ENCODE measurements around the gene UBE2I. TPM values are rescaled to one million over a fixed set of nuclear protein-coding genes. Genes with fewer than 3 reads are reported as not detected.

UBE2I gene
- total RNA-seq, 1 donor from 2014 or later = 143 TPM

DNA sequence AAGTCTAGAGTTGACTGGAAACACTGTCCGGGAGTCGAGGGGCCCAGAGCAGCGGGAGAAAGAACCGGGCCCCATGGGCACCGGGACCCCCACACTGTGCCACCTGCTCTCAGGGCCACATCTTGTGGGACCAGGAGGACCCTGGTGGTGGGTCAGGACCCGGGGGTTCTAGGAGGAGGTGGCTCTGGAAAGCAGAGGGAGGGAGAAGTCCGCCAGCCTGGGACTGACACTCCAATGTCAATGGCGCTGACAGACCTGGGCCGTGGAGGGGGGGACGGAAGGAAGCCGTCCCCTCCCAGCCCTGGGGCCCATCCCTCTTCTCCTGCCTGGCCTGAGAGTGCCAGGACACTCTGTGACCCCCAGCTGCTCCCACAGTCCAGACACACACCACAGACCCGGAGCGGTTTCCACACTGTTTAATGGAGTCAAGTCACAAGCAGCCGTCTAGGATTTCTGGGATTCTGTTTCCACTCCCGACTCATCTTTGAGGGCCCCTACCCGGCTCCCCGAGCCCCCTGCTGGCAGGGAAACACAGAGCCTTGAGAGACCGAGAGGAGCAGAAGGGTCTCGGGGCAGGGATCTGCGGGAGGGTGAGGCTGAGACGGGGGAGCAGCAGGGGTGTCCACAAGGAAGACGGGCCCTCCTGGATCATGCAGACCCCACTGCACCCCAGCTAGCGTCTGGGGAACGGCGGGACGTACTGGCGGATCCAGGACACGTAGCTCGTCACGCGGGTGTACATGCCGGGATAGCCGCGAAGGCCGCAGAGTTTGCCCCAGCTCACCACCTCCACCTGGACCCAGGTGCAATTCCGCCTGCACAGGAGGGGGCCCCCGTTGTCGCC, 23.5 kb upstream of the UBE2I start:
- no peaks in the 10 kb centered on the region for H3K9me3 ChIP-seq (ENCODE audit: insufficient read depth, low read depth, low read length)
- no peak overlapping the region for H3K27ac Mint-ChIP-seq (ENCODE audit: unreplicated experiment)
- H3K27me3 Mint-ChIP-seq (ENCODE audit: low read depth, unreplicated experiment) = peaks cover 46% of the 10 kb centered on the region
- no peaks in the 10 kb centered on the region for H4K20me1 ChIP-seq (ENCODE audit: insufficient read depth, low read length)
- H3K4me3 Mint-ChIP-seq (ENCODE audit: unreplicated experiment) = no peak overlapping the region
- no peak for FAIRE-seq
- no peak overlapping the region for H3K27ac ChIP-seq (ENCODE audit: low read depth, low read length)
- no peak overlapping the region for H3K9ac ChIP-seq (ENCODE audit: low read length)
- no peaks in the 10 kb centered on the region for H3K36me3 Mint-ChIP-seq (ENCODE audit: low read depth, unreplicated experiment)
- no peaks in the 10 kb centered on the region for H3K4me1 ChIP-seq (ENCODE audit: insufficient read depth, low read length)
- no peak for DNase-seq (ENCODE audit: low read depth)
- H3K4me1 Mint-ChIP-seq (ENCODE audit: low read depth, unreplicated experiment) = peaks cover 2% of the 10 kb centered on the region
- TF ChIP-seq, protein P1, sequence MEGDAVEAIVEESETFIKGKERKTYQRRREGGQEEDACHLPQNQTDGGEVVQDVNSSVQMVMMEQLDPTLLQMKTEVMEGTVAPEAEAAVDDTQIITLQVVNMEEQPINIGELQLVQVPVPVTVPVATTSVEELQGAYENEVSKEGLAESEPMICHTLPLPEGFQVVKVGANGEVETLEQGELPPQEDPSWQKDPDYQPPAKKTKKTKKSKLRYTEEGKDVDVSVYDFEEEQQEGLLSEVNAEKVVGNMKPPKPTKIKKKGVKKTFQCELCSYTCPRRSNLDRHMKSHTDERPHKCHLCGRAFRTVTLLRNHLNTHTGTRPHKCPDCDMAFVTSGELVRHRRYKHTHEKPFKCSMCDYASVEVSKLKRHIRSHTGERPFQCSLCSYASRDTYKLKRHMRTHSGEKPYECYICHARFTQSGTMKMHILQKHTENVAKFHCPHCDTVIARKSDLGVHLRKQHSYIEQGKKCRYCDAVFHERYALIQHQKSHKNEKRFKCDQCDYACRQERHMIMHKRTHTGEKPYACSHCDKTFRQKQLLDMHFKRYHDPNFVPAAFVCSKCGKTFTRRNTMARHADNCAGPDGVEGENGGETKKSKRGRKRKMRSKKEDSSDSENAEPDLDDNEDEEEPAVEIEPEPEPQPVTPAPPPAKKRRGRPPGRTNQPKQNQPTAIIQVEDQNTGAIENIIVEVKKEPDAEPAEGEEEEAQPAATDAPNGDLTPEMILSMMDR (IDR thresholded peaks at IDR 0.05; ENCODE audit: insufficient read depth, low read depth, low read length) = no peak
- TF ChIP-seq EZH2 (IDR thresholded peaks at IDR 0.05; ENCODE audit: insufficient read depth, low read length) = no peak
- H3K9me3 Mint-ChIP-seq (ENCODE audit: unreplicated experiment) = no peaks in the 10 kb centered on the region
- peaks cover 20% of the 10 kb centered on the region for H3K27me3 ChIP-seq (ENCODE audit: insufficient read depth, low read length)
- no peaks in the 10 kb centered on the region for H3K79me2 ChIP-seq (ENCODE audit: insufficient read depth, low read length)
- H3K4me2 ChIP-seq (ENCODE audit: low read length) = no peak overlapping the region
- no peak overlapping the region for H3K4me3 ChIP-seq (ENCODE audit: insufficient read depth, low read depth, low read length)
- H3K36me3 ChIP-seq (ENCODE audit: insufficient read depth, low read length) = no peaks in the 10 kb centered on the region
- H2AFZ ChIP-seq (ENCODE audit: low read depth, low read length) = no peak overlapping the region

DNA sequence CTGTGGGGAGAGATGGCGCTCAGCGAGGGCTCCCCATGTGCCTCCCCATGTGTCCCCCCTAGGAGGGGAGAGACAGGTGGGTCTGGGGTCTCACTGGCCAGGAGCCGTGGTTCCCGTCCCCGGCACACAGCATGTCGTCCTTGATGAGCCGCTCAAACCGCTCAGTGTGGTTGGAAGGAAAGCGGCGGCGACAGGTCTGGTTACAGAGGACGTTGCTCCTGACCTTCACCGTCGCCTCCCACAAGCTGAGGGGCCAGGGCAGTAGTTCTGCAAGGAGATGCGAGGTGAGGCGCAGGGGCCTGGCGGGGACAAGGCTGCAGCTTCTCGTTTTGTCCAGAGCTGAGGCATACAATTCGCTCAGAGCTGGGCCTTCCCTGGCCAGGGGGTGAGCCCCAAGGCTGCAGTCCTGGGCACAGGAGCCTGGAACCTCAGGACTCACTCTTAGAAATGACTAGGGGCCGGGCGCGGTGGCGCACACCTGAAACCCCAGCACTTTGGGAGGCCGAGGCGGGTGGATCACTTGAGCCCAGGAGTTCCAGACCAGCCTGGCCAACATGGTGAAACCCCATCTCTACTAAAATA, 22.8 kb upstream of the UBE2I start:
- no peak overlapping the region for H3K4me3 ChIP-seq (ENCODE audit: insufficient read depth, low read depth, low read length)
- H3K4me1 Mint-ChIP-seq (ENCODE audit: low read depth, unreplicated experiment) = peaks cover 2% of the 10 kb centered on the region
- no peaks in the 10 kb centered on the region for H3K9me3 Mint-ChIP-seq (ENCODE audit: unreplicated experiment)
- H3K9me3 ChIP-seq (ENCODE audit: insufficient read depth, low read depth, low read length) = no peaks in the 10 kb centered on the region
- no peak overlapping the region for H3K27ac ChIP-seq (ENCODE audit: low read depth, low read length)
- no peak overlapping the region for H3K9ac ChIP-seq (ENCODE audit: low read length)
- no peaks in the 10 kb centered on the region for H3K79me2 ChIP-seq (ENCODE audit: insufficient read depth, low read length)
- H3K4me2 ChIP-seq (ENCODE audit: low read length) = no peak overlapping the region
- no peaks in the 10 kb centered on the region for H4K20me1 ChIP-seq (ENCODE audit: insufficient read depth, low read length)
- H3K4me1 ChIP-seq (ENCODE audit: insufficient read depth, low read length) = no peaks in the 10 kb centered on the region
- no peak overlapping the region for H2AFZ ChIP-seq (ENCODE audit: low read depth, low read length)
- H3K27me3 ChIP-seq (ENCODE audit: insufficient read depth, low read length) = peaks cover 27% of the 10 kb centered on the region
- H3K36me3 ChIP-seq (ENCODE audit: insufficient read depth, low read length) = no peaks in the 10 kb centered on the region
- no peak overlapping the region for H3K4me3 Mint-ChIP-seq (ENCODE audit: unreplicated experiment)
- H3K27ac Mint-ChIP-seq (ENCODE audit: unreplicated experiment) = no peak overlapping the region
- DNase-seq (ENCODE audit: low read depth) (no peak), FAIRE-seq (no peak)
- peaks cover 44% of the 10 kb centered on the region for H3K27me3 Mint-ChIP-seq (ENCODE audit: low read depth, unreplicated experiment)
- TF ChIP-seq EZH2 (IDR thresholded peaks at IDR 0.05; ENCODE audit: insufficient read depth, low read length) = peak; percentile 48
- TF ChIP-seq, protein P1 (IDR thresholded peaks at IDR 0.05; ENCODE audit: insufficient read depth, low read depth, low read length) = no peak
- no peaks in the 10 kb centered on the region for H3K36me3 Mint-ChIP-seq (ENCODE audit: low read depth, unreplicated experiment)
